Gastrocnemius medialis (tissue), 4 donors: ENCODE results near the gene HAPLN2.
A peak's percentile ranks its signal among the peaks of the same experiment; 100 is the strongest.

Experiments used
- POLR2A ChIP-seq, 2 donors: fragments of 450-650 bp; IDR thresholded peaks; one replicate each; pipeline ENCODE4 v1.6.1; 2017; ENCODE audit warnings: antibody characterized with exemption in 2 of 2, mild to moderate bottlenecking in 2 of 2, moderate library complexity in 2 of 2
- TF ChIP-seq, protein P1 (sequence below), 5 experiments: fragments of 450-650 bp in 3 of 5; fragments of 200-600 bp in 2 of 5; sonication (generic) in 2 of 5; IDR thresholded peaks in 4 of 5; conservative IDR thresholded peaks in 1 of 5; 1 replicate in 4 of 5; 2 replicates in 1 of 5; pipeline ENCODE4 v1.5.1; 2016 to 2019; ENCODE audit warnings: antibody characterized with exemption in 5 of 5, mild to moderate bottlenecking in 3 of 5, moderate library complexity in 3 of 5

DNA sequence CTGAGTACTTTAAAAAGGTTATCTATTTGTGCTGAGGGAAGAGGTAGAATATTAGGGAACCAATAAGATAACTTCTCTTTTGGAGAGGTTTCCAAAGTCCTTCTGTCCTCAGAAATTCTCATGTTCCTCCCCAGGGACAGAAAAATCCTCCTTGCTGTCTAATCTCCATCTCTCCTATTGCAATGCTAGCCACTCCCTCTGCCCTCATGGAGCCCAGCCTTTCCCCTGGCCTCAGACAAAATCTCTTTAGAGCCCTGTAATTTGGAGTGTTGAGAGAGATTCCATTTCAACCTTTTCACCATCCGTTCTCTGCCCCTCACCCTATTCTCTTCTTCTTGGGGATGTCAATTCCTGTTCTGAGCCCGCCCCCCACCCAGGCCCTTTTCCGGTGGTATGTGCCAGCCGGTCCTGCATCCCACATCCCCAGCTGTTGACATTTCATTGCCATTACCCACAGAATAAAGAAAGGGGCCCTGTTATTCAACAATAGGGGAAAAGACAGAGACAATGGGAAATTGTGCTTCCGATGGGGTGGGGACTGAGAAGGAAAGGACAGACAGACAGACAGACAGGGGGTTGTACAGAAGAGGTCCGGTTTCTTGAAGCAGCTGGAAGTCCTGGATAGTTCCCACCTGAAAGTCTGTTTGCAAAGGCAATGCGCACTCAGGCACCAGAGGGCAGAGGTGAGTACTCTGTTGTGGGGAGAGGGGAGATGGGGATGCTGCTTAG, at the start of gene HAPLN2:
- TF ChIP-seq, protein P1, sequence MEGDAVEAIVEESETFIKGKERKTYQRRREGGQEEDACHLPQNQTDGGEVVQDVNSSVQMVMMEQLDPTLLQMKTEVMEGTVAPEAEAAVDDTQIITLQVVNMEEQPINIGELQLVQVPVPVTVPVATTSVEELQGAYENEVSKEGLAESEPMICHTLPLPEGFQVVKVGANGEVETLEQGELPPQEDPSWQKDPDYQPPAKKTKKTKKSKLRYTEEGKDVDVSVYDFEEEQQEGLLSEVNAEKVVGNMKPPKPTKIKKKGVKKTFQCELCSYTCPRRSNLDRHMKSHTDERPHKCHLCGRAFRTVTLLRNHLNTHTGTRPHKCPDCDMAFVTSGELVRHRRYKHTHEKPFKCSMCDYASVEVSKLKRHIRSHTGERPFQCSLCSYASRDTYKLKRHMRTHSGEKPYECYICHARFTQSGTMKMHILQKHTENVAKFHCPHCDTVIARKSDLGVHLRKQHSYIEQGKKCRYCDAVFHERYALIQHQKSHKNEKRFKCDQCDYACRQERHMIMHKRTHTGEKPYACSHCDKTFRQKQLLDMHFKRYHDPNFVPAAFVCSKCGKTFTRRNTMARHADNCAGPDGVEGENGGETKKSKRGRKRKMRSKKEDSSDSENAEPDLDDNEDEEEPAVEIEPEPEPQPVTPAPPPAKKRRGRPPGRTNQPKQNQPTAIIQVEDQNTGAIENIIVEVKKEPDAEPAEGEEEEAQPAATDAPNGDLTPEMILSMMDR (IDR thresholded peaks at IDR 0.05 in 4 of 5, conservative IDR thresholded peaks at IDR 0.05 in 1 of 5) = peak in 1 of 5 experiments; percentile 36
- TF ChIP-seq POLR2A (IDR thresholded peaks at IDR 0.05) = no peak
